HEK293T (cell line): ENCODE data around the gene EXD2.

Experiments
- ARNT ChIP-seq: fragments of 450-650 bp; IDR thresholded peaks from 2 replicates; pipeline ENCODE4 v1.6.1; 2017; ENCODE audit warnings: mild to moderate bottlenecking
- BHLHE40 ChIP-seq: fragments of 450-650 bp; IDR thresholded peaks from 2 replicates; pipeline ENCODE4 v1.6.1; 2016; ENCODE audit warnings: mild to moderate bottlenecking, moderate library complexity, borderline replicate concordance
- CTBP1 ChIP-seq: fragments of 450-650 bp; IDR thresholded peaks from 2 replicates; pipeline ENCODE4 v1.6.1; 2016; ENCODE audit warnings: borderline replicate concordance
- ELF4 ChIP-seq: fragments of 450-650 bp; IDR thresholded peaks from 2 replicates; pipeline ENCODE4 v1.6.1; 2017; ENCODE audit warnings: antibody characterized with exemption
- FOXA1 ChIP-seq: fragments of 450-650 bp; IDR thresholded peaks from 2 replicates; pipeline ENCODE4 v1.6.1; 2016; ENCODE audit warnings: mild to moderate bottlenecking
- FOXM1 ChIP-seq: fragments of 450-650 bp; IDR thresholded peaks from 2 replicates; pipeline ENCODE4 v1.6.1; 2017; ENCODE audit warnings: mild to moderate bottlenecking, borderline replicate concordance
- L3MBTL2 ChIP-seq: fragments of 450-650 bp; conservative IDR thresholded peaks from 2 replicates; pipeline ENCODE4 v1.6.1; 2016; ENCODE audit warnings: mild to moderate bottlenecking
- LEF1 ChIP-seq: fragments of 450-650 bp; IDR thresholded peaks from 2 replicates; pipeline ENCODE4 v1.6.1; 2017; ENCODE audit warnings: mild to moderate bottlenecking, borderline replicate concordance
- PKNOX1 ChIP-seq: fragments of 450-650 bp; IDR thresholded peaks from 2 replicates; pipeline ENCODE4 v1.6.1; 2016
- SP1 ChIP-seq: fragments of 450-650 bp; IDR thresholded peaks from 2 replicates; pipeline ENCODE4 v1.6.1; 2017
- TARDBP ChIP-seq: fragments of 450-650 bp; IDR thresholded peaks from 2 replicates; pipeline ENCODE4 v1.6.1; 2016
- ZNF384 ChIP-seq: fragments of 450-650 bp; IDR thresholded peaks from 2 replicates; pipeline ENCODE4 v1.6.1; 2016

GRCh38 chr14:69249603-69250002 is 58.3 kb downstream of the EXD2 start:
- no peak for TF ChIP-seq SP1
- no peak for TF ChIP-seq FOXM1
- TF ChIP-seq ZNF384 = no peak
- no peak for TF ChIP-seq FOXA1
- no peak for TF ChIP-seq TARDBP
- TF ChIP-seq BHLHE40 = no peak
- no peak for TF ChIP-seq ELF4
- no peak for TF ChIP-seq CTBP1
- TF ChIP-seq ARNT = no peak
- TF ChIP-seq PKNOX1 = no peak
- no peak for TF ChIP-seq LEF1
- TF ChIP-seq L3MBTL2 = no peak
